K562 (cell line): Measurements from ENCODE around the gene MRFAP1. TPM values are rescaled to one million over a fixed set of nuclear protein-coding genes. Genes with fewer than 3 reads are reported as not detected.

Experiments used
- CBFA2T3 ChIP-seq: fragments of 450-650 bp; IDR thresholded peaks from 2 replicates; pipeline ENCODE4 v1.6.1; 2017
- CBFB ChIP-seq: sonication (generic); formaldehyde crosslinking; IDR thresholded peaks from 2 replicates; pipeline ENCODE4 v1.4.0; 2020; ENCODE audit warnings: mild to moderate bottlenecking, missing genetic modification reagents
- ETV6 ChIP-seq, 3 experiments: fragments of 150-350 bp in 1 of 3; sonication (generic) in 1 of 3; formaldehyde crosslinking in 1 of 3; IDR thresholded peaks; 2 replicates each; pipeline versions ENCODE4 v1.6.1 to v1.8.0; 2014 to 2022; ENCODE audit warnings: borderline replicate concordance in 2 of 3, low read depth in 2 of 3, antibody characterized with exemption in 1 of 3, low read length in 1 of 3, mild to moderate bottlenecking in 1 of 3, missing genetic modification reagents in 1 of 3
- KAT8 ChIP-seq: fragments of 450-650 bp; IDR thresholded peaks from 2 replicates; pipeline ENCODE4 v1.6.1; 2016; ENCODE audit warnings: low read depth, mild to moderate bottlenecking
- KLF13 ChIP-seq: fragments of 450-650 bp; IDR thresholded peaks from 2 replicates; pipeline ENCODE4 v1.6.1; 2016; ENCODE audit warnings: missing genetic modification characterization, low read depth, mild to moderate bottlenecking, missing compliant biosample characterization, moderate library complexity, borderline replicate concordance
- RAD51 ChIP-seq: fragments of 450-650 bp; IDR thresholded peaks from 2 replicates; pipeline ENCODE4 v1.7.1; 2016; ENCODE audit warnings: low read depth, mild to moderate bottlenecking, borderline replicate concordance
- RFX1 ChIP-seq: fragments of 450-650 bp; IDR thresholded peaks from 2 replicates; pipeline ENCODE4 v1.6.1; 2016; ENCODE audit warnings: mild to moderate bottlenecking, moderate library complexity
- TRIM28 ChIP-seq: fragments of 450-650 bp; IDR thresholded peaks from 2 replicates; pipeline ENCODE4 v1.6.1; 2017
- ZNF12 ChIP-seq: sonication (generic); formaldehyde crosslinking; IDR thresholded peaks from 2 replicates; pipeline ENCODE4 v1.4.0; 2020; ENCODE audit warnings: mild to moderate bottlenecking, missing genetic modification reagents
- polyA plus RNA-seq, 8 experiments: library from polyadenylated mRNA; depleted of rRNA in 4 of 8; stranded (reverse) in 5 of 8; unstranded in 3 of 8; fragments of >200 nt; fragmentation: Nextera tagmentation in 2 of 8; fragmentation: Illumina TruSeq in 1 of 8; extraction: Ambion mirVana in 2 of 8; extraction: Trizol in 1 of 8; gene quantifications; 2 replicates each; pipeline versions ENCODE4 v1.2.1 to v1.2.3, GENCODE V29; 2011 to 2014; ENCODE audit warnings: inconsistent platforms in 1 of 8, missing spikeins in 1 of 8
- total RNA-seq, 7 experiments: library from RNA; depleted of rRNA in 6 of 7; stranded (reverse); fragments of >200 nt in 6 of 7; fragmentation: Illumina TruSeq in 2 of 7; extraction: Trizol in 2 of 7; gene quantifications; 2 replicates each; pipeline versions ENCODE4 v1.2.1 to v1.2.3, GENCODE V29; 2011 to 2021; ENCODE audit warnings: low replicate concordance in 1 of 7
- TF ChIP-seq, protein P1 (sequence below): sonication (generic); formaldehyde crosslinking; IDR thresholded peaks from 2 replicates; pipeline ENCODE4 v1.8.0; 2022; ENCODE audit warnings: missing genetic modification reagents, mild to moderate bottlenecking, moderate library complexity, borderline replicate concordance
- TF ChIP-seq, protein P2 (sequence below), 3 experiments: IDR thresholded peaks in 2 of 3; conservative IDR thresholded peaks in 1 of 3; 2 replicates each; pipeline ENCODE4 v1.5.1; 2011 to 2012; ENCODE audit warnings: low read length in 3 of 3, mild to moderate bottlenecking in 3 of 3, control low read depth in 2 of 3, improper control_type of control experiment in 1 of 3, inconsistent platforms in 1 of 3, low read depth in 1 of 3, mixed read lengths in 1 of 3, moderate library complexity in 1 of 3; ENCODE audit not compliant: insufficient read depth in 2 of 3
- TF ChIP-seq, protein P3 (sequence below): sonication (generic); formaldehyde crosslinking; IDR thresholded peaks from 2 replicates; pipeline ENCODE4 v1.8.0; 2022; ENCODE audit warnings: mild to moderate bottlenecking, low read depth, missing genetic modification reagents
- TF ChIP-seq, protein P4 (sequence below): sonication (generic); formaldehyde crosslinking; IDR thresholded peaks from 2 replicates; pipeline ENCODE4 v1.8.0; 2022; ENCODE audit warnings: mild to moderate bottlenecking, missing genetic modification reagents
- TF ChIP-seq, protein P5 (sequence below), 3 experiments: fragments of 200-800 bp in 1 of 3; sonication (Bioruptor generic) in 1 of 3; sonication (generic) in 1 of 3; formaldehyde crosslinking in 1 of 3; IDR thresholded peaks; 2 replicates each; pipeline versions ENCODE4 v1.6.1 to v1.8.0; 2016 to 2022; ENCODE audit warnings: mild to moderate bottlenecking in 2 of 3, missing compliant biosample characterization in 2 of 3, missing genetic modification characterization in 2 of 3, missing genetic modification reagents in 1 of 3

The MRFAP1 gene
- total and polyA plus RNA-seq, 9 of the 15 experiments (the other 6 are each of a cell fraction or from before 2014, with no cell fraction given), result 46.0 to 270 (median 151) TPM

DNA sequence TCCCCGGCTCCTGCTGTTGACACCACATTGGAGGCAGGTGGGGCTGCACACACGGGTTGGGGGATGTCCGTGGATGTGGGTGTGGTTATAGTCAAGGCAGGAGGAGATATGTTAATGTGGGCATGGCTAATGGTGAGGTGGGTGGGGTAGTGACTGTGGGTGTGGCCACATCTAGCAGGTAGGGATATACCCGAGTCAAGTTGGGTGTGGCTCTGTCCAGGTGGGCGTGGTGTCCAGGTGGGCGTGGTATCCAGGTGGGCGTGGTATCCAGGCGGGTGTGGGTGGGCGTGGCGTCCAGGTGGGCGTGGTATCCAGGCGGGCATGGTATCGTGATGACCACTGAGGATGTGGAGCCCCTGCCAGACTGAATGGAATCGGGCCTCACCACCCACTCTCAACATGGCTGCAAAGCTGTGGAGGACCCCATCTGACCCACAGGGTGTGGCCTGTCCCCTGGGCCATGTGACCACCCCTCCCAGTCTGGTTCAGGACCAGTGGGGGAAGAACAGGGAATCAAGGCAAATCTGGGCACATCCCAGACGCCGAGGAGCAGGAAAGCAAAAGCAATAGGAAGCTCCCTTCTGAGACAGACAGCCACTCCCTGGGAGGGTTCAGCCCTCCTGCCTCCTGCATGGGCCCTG is 44.5 kb upstream of the MRFAP1 start (continued):
- TF ChIP-seq KAT8, result no peak
- TF ChIP-seq, protein P1, sequence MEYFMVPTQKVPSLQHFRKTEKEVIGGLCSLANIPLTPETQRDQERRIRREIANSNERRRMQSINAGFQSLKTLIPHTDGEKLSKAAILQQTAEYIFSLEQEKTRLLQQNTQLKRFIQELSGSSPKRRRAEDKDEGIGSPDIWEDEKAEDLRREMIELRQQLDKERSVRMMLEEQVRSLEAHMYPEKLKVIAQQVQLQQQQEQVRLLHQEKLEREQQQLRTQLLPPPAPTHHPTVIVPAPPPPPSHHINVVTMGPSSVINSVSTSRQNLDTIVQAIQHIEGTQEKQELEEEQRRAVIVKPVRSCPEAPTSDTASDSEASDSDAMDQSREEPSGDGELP (CRISPR knock-in tag), result peak; percentile 70; the same call in 1 of the 2 replicates
- TF ChIP-seq, protein P2, sequence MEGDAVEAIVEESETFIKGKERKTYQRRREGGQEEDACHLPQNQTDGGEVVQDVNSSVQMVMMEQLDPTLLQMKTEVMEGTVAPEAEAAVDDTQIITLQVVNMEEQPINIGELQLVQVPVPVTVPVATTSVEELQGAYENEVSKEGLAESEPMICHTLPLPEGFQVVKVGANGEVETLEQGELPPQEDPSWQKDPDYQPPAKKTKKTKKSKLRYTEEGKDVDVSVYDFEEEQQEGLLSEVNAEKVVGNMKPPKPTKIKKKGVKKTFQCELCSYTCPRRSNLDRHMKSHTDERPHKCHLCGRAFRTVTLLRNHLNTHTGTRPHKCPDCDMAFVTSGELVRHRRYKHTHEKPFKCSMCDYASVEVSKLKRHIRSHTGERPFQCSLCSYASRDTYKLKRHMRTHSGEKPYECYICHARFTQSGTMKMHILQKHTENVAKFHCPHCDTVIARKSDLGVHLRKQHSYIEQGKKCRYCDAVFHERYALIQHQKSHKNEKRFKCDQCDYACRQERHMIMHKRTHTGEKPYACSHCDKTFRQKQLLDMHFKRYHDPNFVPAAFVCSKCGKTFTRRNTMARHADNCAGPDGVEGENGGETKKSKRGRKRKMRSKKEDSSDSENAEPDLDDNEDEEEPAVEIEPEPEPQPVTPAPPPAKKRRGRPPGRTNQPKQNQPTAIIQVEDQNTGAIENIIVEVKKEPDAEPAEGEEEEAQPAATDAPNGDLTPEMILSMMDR (IDR thresholded peaks at IDR 0.05 in 2 of 3, conservative IDR thresholded peaks at IDR 0.05 in 1 of 3; ENCODE audit: insufficient read depth in 2 of 3, low read depth in 1 of 3, low read length in 3 of 3), result peak in 1 of 3 experiments; percentile 4; a peak in 2 of 6 replicates
- TF ChIP-seq, protein P3, sequence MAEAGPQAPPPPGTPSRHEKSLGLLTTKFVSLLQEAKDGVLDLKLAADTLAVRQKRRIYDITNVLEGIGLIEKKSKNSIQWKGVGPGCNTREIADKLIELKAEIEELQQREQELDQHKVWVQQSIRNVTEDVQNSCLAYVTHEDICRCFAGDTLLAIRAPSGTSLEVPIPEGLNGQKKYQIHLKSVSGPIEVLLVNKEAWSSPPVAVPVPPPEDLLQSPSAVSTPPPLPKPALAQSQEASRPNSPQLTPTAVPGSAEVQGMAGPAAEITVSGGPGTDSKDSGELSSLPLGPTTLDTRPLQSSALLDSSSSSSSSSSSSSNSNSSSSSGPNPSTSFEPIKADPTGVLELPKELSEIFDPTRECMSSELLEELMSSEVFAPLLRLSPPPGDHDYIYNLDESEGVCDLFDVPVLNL, result no peak
- TF ChIP-seq CBFA2T3, result peak; percentile 19; the same call in 1 of the 2 replicates
- peak; percentile 81 for TF ChIP-seq RFX1
- TF ChIP-seq ZNF12 (CRISPR knock-in tag), result no peak
- TF ChIP-seq TRIM28, result no peak
- TF ChIP-seq, protein P4, sequence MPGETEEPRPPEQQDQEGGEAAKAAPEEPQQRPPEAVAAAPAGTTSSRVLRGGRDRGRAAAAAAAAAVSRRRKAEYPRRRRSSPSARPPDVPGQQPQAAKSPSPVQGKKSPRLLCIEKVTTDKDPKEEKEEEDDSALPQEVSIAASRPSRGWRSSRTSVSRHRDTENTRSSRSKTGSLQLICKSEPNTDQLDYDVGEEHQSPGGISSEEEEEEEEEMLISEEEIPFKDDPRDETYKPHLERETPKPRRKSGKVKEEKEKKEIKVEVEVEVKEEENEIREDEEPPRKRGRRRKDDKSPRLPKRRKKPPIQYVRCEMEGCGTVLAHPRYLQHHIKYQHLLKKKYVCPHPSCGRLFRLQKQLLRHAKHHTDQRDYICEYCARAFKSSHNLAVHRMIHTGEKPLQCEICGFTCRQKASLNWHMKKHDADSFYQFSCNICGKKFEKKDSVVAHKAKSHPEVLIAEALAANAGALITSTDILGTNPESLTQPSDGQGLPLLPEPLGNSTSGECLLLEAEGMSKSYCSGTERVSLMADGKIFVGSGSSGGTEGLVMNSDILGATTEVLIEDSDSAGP, result peak; percentile 37; the same call in 1 of the 2 replicates
- peak; percentile 88 for TF ChIP-seq KLF13 (tag)
- TF ChIP-seq RAD51, result peak; percentile 58; the same call in 1 of the 2 replicates
- TF ChIP-seq, protein P5, sequence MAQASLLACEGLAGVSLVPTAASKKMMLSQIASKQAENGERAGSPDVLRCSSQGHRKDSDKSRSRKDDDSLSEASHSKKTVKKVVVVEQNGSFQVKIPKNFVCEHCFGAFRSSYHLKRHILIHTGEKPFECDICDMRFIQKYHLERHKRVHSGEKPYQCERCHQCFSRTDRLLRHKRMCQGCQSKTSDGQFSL (CRISPR knock-in tag; IDR thresholded peaks at IDR 0.05), result 0 out of 2 replicates have a peak, but pooled peaks have one; percentile 40
- TF ChIP-seq, protein P5 (tag; IDR thresholded peaks at IDR 0.05), result no peak
- TF ChIP-seq ETV6 (IDR thresholded peaks at IDR 0.05; ENCODE audit: borderline replicate concordance in 1 of 2, low read depth in 2 of 2, low read length in 1 of 2), result no peak
- TF ChIP-seq ETV6 (CRISPR knock-in tag; IDR thresholded peaks at IDR 0.05; ENCODE audit: borderline replicate concordance), result no peak
- no peak for TF ChIP-seq CBFB (CRISPR knock-in tag)
